A549 (cell line): ENCODE results near the gene IGF2. TPM values are rescaled to one million over a fixed set of nuclear protein-coding genes. Genes with fewer than 3 reads are reported as not detected.

Source experiments
- ATAC-seq, 2 experiments: fragments of 200-7000 bp in 1 of 2; fragments of >200 bp in 1 of 2; cut with Nextera tagmentation in 1 of 2; cut with Tn5 transposase in 1 of 2; 3 replicates each; pipeline versions ENCODE4 v1.8.0 to v1.9.1; 2018 to 2020; ENCODE audit warnings: mild to moderate bottlenecking in 1 of 2, moderate library complexity in 1 of 2
- CTCF ChIA-PET: fragments of 300-600 bp; sonication (Branson Sonifier 250); formaldehyde crosslinking; extraction: SDS; loops from one replicate; lab custom pipeline; 2021; ENCODE audit warnings: antibody characterized with exemption, inconsistent platforms; lab: Yijun Ruan, JAX
- POLR2A ChIA-PET: fragments of 350-600 bp; formaldehyde crosslinking; extraction: SDS; loops from one replicate; lab custom pipeline; 2021; ENCODE audit warnings: antibody characterized with exemption, inconsistent platforms; lab: Yijun Ruan, JAX
- DNase-seq, 2 experiments: peaks; one replicate each; pipeline versions ENCODE4 v3.0.0 to v3.0.0-alpha.2; 2011 to 2016; ENCODE audit warnings: low read depth in 1 of 2, low spot score in 1 of 2
- FAIRE-seq: peaks from 2 replicates; lab custom pipeline; 2011; peaks lifted over from hg19 to GRCh38; lab: Jason Lieb, UNC
- H3K27ac ChIP-seq, 2 experiments: fragments of >200 bp; sonication (Bioruptor Twin); formaldehyde crosslinking; 3 replicates each; pipeline ENCODE4 v1.5.1; 2016 to 2017
- H3K4me1 ChIP-seq: fragments of >200 bp; sonication (Bioruptor Twin); formaldehyde crosslinking; 3 replicates; pipeline ENCODE4 v1.6.1; 2016
- H3K4me2 ChIP-seq: fragments of >200 bp; sonication (Bioruptor Twin); formaldehyde crosslinking; 3 replicates; pipeline ENCODE4 v1.6.1; 2016
- H3K4me3 ChIP-seq: fragments of >200 bp; sonication (Bioruptor Twin); formaldehyde crosslinking; 3 replicates; pipeline ENCODE4 v1.5.1; 2016
- H3K9me3 ChIP-seq: fragments of >200 bp; sonication (Bioruptor Twin); formaldehyde crosslinking; 3 replicates; pipeline ENCODE4 v1.6.1; 2016
- BCL3 ChIP-seq: fragments of >200 bp; sonication (Bioruptor Twin); formaldehyde crosslinking; IDR thresholded peaks from 3 replicates; pipeline ENCODE4 v1.6.1; 2016
- CHD2 ChIP-seq: fragments of 150-350 bp; IDR thresholded peaks from 2 replicates; pipeline ENCODE4 v1.6.1; 2014; ENCODE audit warnings: low read length; ENCODE audit not compliant: partially characterized antibody
- E2F6 ChIP-seq: IDR thresholded peaks from 2 replicates; pipeline ENCODE4 v1.6.1; 2012; ENCODE audit warnings: low read depth, borderline replicate concordance
- ESRRA ChIP-seq: fragments of 150-350 bp; IDR thresholded peaks from 2 replicates; pipeline ENCODE4 v1.6.1; 2014; ENCODE audit warnings: mild to moderate bottlenecking, low read length, borderline replicate concordance
- FOSL2 ChIP-seq, 2 experiments: fragments of 450-650 bp in 1 of 2; fragments of >200 bp in 1 of 2; sonication (Bioruptor Twin) in 1 of 2; formaldehyde crosslinking; IDR thresholded peaks; 2 replicates each; pipeline versions ENCODE4 v1.5.0 to v1.6.1; 2016 to 2020; ENCODE audit warnings: mild to moderate bottlenecking in 1 of 2, moderate library complexity in 1 of 2
- GATA3 ChIP-seq: IDR thresholded peaks from 2 replicates; pipeline ENCODE4 v1.6.1; 2012; ENCODE audit warnings: borderline replicate concordance
- HEYL ChIP-seq: fragments of 250-450 bp; sonication (Bioruptor Pico); IDR thresholded peaks from 2 replicates; pipeline ENCODE4 v1.8.0; 2021; ENCODE audit warnings: mild to moderate bottlenecking, moderate library complexity
- HMGXB4 ChIP-seq: fragments of 250-450 bp; sonication (Bioruptor Pico); IDR thresholded peaks from 2 replicates; pipeline ENCODE4 v1.5.0; 2021; ENCODE audit warnings: mild to moderate bottlenecking, moderate library complexity, borderline replicate concordance
- HOXA7 ChIP-seq: fragments of 250-450 bp; sonication (Bioruptor Pico); IDR thresholded peaks from 2 replicates; pipeline ENCODE4 v1.5.0; 2020; ENCODE audit warnings: mild to moderate bottlenecking, moderate library complexity
- HOXB13 ChIP-seq: fragments of 250-450 bp; sonication (Bioruptor Pico); IDR thresholded peaks from 2 replicates; pipeline ENCODE4 v1.5.0; 2020; ENCODE audit warnings: low read depth, mild to moderate bottlenecking, moderate library complexity
- HOXB5 ChIP-seq: fragments of 250-450 bp; sonication (Bioruptor Pico); IDR thresholded peaks from 2 replicates; pipeline ENCODE4 v1.5.0; 2020; ENCODE audit warnings: mild to moderate bottlenecking, moderate library complexity
- JUNB ChIP-seq: fragments of >200 bp; sonication (Bioruptor Twin); formaldehyde crosslinking; IDR thresholded peaks from 2 replicates; pipeline ENCODE4 v1.6.1; 2016
- NPAS2 ChIP-seq: fragments of 250-450 bp; sonication (Bioruptor Pico); IDR thresholded peaks from 2 replicates; pipeline ENCODE4 v1.8.0; 2022; ENCODE audit warnings: mild to moderate bottlenecking, moderate library complexity, borderline replicate concordance
- PHF8 ChIP-seq: fragments of 200-600 bp; sonication (generic); IDR thresholded peaks from 2 replicates; pipeline ENCODE4 v1.6.1; 2016; ENCODE audit warnings: low read depth, mild to moderate bottlenecking, antibody characterized with exemption, moderate library complexity, borderline replicate concordance
- POLR2AphosphoS2 ChIP-seq: conservative IDR thresholded peaks from 2 replicates; pipeline ENCODE4 v1.6.1; 2012; ENCODE audit warnings: low read length, improper control_type of control experiment, inconsistent platforms
- RAD21 ChIP-seq, 2 experiments: fragments of >200 bp in 1 of 2; sonication (Bioruptor Twin) in 1 of 2; formaldehyde crosslinking in 1 of 2; IDR thresholded peaks in 1 of 2; conservative IDR thresholded peaks in 1 of 2; 2 replicates in 1 of 2; 3 replicates in 1 of 2; pipeline ENCODE4 v1.6.1; 2012 to 2018; ENCODE audit warnings: inconsistent platforms in 1 of 2
- RNF2 ChIP-seq: fragments of 200-600 bp; sonication (generic); IDR thresholded peaks from 2 replicates; pipeline ENCODE4 v1.6.1; 2016; ENCODE audit warnings: low read depth, mild to moderate bottlenecking, antibody characterized with exemption, moderate library complexity, borderline replicate concordance
- SMC3 ChIP-seq: fragments of >200 bp; sonication (Bioruptor Twin); formaldehyde crosslinking; IDR thresholded peaks from 3 replicates; pipeline ENCODE4 v1.6.1; 2018; ENCODE audit warnings: inconsistent platforms
- SREBF2 ChIP-seq: fragments of 450-650 bp; IDR thresholded peaks from 2 replicates; pipeline ENCODE4 v1.6.1; 2014; ENCODE audit warnings: mild to moderate bottlenecking, moderate library complexity
- TFCP2L1 ChIP-seq: fragments of 250-450 bp; sonication (Bioruptor Pico); IDR thresholded peaks from 2 replicates; pipeline ENCODE4 v1.5.0; 2021; ENCODE audit warnings: mild to moderate bottlenecking
- ZFP36 ChIP-seq: fragments of 450-650 bp; IDR thresholded peaks from 2 replicates; pipeline ENCODE4 v1.6.1; 2014; ENCODE audit warnings: borderline replicate concordance; ENCODE audit not compliant: partially characterized antibody
- ZNF302 ChIP-seq: fragments of 250-450 bp; sonication (Bioruptor Pico); IDR thresholded peaks from 2 replicates; pipeline ENCODE4 v1.9.0; 2021; ENCODE audit warnings: inconsistent platforms, mild to moderate bottlenecking, moderate library complexity
- ZSCAN20 ChIP-seq: fragments of 250-450 bp; sonication (Bioruptor Pico); IDR thresholded peaks from 2 replicates; pipeline ENCODE4 v1.8.0; 2022; ENCODE audit warnings: mild to moderate bottlenecking, moderate library complexity
- WGBS: methylation state at CpG from one replicate; pipeline ENCODE4 v1.1.6; 2017; ENCODE audit errors: missing lambda C conversion rate; 5-methylcytosine and 5-hydroxymethylcytosine counted together
- polyA plus RNA-seq, 4 experiments: library from polyadenylated mRNA; depleted of rRNA in 3 of 4; stranded (reverse); fragments of >200 nt; fragmentation: RNase III in 1 of 4; extraction: RNeasy Plus Mini Kit Qiagen cat#74134 plus additional on column Dnase treatment in 1 of 4; gene quantifications; 2 replicates in 3 of 4; 3 replicates in 1 of 4; pipeline ENCODE4 v1.2.3, GENCODE V29; 2011 to 2017
- TF ChIP-seq, protein P1 (sequence below): fragments of >200 bp; sonication (Bioruptor Twin); formaldehyde crosslinking; IDR thresholded peaks from 3 replicates; pipeline ENCODE4 v1.5.1; 2016
- TF ChIP-seq, protein P2 (sequence below): IDR thresholded peaks from 2 replicates; pipeline ENCODE4 v1.6.1; 2012
- TF ChIP-seq, protein P3 (sequence below): fragments of 450-650 bp; IDR thresholded peaks from 2 replicates; pipeline ENCODE4 v1.6.1; 2014; ENCODE audit warnings: antibody characterized with exemption

IGF2 gene
- polyA plus RNA-seq, 2 of the 4 experiments (the other 2 are of a cell fraction): 2.0 to 2.9 TPM

DNA sequence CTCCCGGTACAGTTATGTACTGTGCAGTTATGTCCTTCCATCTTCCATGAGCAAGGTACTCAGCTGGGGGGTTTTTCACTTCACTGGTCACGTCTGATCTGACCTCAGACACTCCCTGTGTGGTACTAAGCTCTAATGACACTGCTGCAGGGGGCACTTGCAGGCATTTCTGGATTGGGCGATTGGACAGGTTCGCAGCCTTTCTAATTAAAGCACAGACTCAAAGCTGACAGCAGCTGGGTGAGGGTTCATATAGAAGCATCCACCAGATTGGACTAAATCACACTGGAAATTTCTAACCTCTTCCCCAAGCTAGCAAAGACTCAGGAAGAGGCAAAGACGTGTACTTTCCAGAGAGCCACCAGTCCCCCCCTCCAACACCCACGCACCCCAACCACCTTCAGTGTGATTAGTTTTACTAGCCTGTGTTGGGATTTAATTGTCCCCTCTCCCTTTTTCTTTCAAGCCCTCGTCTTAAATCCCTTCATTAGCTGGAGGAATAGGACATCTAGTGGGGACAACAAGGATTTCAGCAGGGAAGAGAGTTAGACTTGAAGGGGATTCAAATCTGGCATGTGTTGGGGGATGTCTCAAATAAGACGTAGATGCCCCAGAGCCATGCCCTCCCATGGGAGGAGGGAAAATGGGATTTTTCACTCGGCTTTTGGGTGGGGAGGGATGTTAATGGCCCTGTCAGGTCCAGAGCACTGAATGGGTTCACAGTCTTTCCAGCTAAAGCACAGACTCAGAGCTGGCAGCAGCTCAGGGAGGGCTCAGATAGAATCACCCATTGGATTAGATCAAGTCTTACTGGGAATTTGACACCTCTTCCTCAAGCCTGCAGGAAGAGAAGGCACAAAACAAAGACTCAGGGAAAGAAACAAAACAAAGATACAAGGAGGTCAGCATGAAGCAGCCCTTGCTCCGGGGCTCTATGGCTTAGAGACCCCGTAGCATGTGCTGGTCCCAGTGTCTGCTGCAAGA is 11.0 kb upstream of the IGF2 start:
- ATAC-seq (peak; percentile 35 to 66; a peak in 4 of 6 replicates), FAIRE-seq (peak; percentile 51), DNase-seq (peak; percentile 55 to 72)
- H3K4me2 ChIP-seq: no peak overlapping the region
- TF ChIP-seq FOSL2 (IDR thresholded peaks at IDR 0.05) (no peak), FOSL2 (CRISPR knock-in tag; IDR thresholded peaks at IDR 0.05) (no peak), HOXA7 (no peak), HEYL (no peak), RAD21 (conservative IDR thresholded peaks at IDR 0.05 in 1 of 2, IDR thresholded peaks at IDR 0.05 in 1 of 2) (peak; percentile 81 to 94), HMGXB4 (CRISPR knock-in tag) (no peak), SMC3 (peak; percentile 77), ZFP36 (no peak), BCL3 (no peak), NPAS2 (CRISPR knock-in tag) (no peak), ESRRA (no peak), POLR2AphosphoS2 (no peak), CHD2 (no peak), ZSCAN20 (no peak), HOXB13 (CRISPR knock-in tag) (no peak), PHF8 (no peak), E2F6 (no peak), ZNF302 (CRISPR knock-in tag) (no peak), JUNB (no peak), RNF2 (no peak), GATA3 (no peak), HOXB5 (CRISPR knock-in tag) (no peak), SREBF2 (no peak), TFCP2L1 (no peak)
- TF ChIP-seq, protein P1, sequence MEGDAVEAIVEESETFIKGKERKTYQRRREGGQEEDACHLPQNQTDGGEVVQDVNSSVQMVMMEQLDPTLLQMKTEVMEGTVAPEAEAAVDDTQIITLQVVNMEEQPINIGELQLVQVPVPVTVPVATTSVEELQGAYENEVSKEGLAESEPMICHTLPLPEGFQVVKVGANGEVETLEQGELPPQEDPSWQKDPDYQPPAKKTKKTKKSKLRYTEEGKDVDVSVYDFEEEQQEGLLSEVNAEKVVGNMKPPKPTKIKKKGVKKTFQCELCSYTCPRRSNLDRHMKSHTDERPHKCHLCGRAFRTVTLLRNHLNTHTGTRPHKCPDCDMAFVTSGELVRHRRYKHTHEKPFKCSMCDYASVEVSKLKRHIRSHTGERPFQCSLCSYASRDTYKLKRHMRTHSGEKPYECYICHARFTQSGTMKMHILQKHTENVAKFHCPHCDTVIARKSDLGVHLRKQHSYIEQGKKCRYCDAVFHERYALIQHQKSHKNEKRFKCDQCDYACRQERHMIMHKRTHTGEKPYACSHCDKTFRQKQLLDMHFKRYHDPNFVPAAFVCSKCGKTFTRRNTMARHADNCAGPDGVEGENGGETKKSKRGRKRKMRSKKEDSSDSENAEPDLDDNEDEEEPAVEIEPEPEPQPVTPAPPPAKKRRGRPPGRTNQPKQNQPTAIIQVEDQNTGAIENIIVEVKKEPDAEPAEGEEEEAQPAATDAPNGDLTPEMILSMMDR: peak; percentile 75
- TF ChIP-seq, protein P2, sequence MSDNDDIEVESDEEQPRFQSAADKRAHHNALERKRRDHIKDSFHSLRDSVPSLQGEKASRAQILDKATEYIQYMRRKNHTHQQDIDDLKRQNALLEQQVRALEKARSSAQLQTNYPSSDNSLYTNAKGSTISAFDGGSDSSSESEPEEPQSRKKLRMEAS: no peak
- TF ChIP-seq, protein P3, sequence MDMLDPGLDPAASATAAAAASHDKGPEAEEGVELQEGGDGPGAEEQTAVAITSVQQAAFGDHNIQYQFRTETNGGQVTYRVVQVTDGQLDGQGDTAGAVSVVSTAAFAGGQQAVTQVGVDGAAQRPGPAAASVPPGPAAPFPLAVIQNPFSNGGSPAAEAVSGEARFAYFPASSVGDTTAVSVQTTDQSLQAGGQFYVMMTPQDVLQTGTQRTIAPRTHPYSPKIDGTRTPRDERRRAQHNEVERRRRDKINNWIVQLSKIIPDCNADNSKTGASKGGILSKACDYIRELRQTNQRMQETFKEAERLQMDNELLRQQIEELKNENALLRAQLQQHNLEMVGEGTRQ: no peak
- H3K4me3 ChIP-seq: no peak overlapping the region
- H3K9me3 ChIP-seq: no peaks in the 10 kb centered on the region
- 19% methylated on average over 11 of the region's 11 CpGs for WGBS
- ChIA-PET POLR2A (interaction anchor here (1.6 kb wide), 1 partner anchor 201 kb away, joined by 5 read pairs; no protein-coding TSS in a partner anchor), CTCF (interaction anchor here (0.6 to 25.5 kb wide), 83 partner anchors 13 to 614 kb away, joined by 3 to 1333 read pairs (median 7); partner anchors contain the start of genes H19, IGF2, INS and LSP1)
- no peaks in the 10 kb centered on the region for H3K4me1 ChIP-seq
- H3K27ac ChIP-seq: no peak overlapping the region
